NOMO-1 treated with DMSO at 0.1 percent for 48 hours (cell line): ENCODE data around the gene TCAIM.
"Not testable (repeated sequence)": the region's sequence is repeated elsewhere in the genome, so short reads cannot be mapped to it uniquely, and the experiment has no call there.

ENCODE experiments used
- DNase-seq: peaks from one replicate; lab custom pipeline; 2025; ENCODE audit not compliant: unreplicated experiment; lab: John Stamatoyannopoulos, UW

Gene TCAIM

DNA sequence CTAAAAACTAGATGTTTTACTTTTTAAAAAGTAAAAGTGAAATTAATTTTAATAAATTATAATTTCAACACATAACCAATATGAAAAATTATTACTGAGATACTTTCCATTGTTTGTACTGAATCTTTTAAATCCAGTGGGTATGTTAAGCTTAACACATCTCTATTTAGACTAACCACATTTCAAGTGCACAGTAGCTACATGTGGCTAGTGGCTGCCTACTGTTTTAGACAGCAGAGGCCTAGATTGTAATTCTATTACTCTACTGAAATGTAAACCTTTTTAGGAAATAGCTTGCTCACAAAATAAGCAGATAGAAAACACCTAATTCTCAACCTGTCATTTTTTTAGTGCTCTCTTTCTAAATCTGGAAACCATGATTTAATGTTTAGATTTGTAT is 4.9 kb downstream of the TCAIM start:
- no peak for DNase-seq

DNA sequence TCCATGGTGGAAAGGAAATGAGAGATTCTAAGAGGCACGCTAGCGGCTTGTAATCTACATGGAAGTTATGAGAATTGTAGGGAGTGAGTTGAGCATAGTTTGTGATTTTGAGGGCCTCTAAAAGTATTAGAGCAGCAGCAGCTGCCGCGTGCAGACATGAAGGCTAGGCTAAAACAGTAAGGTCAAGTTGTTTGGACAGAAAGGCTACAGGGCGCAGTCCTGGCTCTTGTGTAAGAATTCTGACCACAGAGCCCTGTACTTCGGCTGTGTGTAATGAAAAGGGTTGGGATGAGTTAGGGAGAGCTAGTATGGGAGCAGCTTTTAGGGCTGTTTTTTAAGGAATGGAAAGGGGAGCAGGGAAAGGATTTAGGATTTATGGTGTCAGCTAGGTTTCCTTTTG is 8.0 kb downstream of the TCAIM start:
- not testable (repeated sequence) for DNase-seq

DNA sequence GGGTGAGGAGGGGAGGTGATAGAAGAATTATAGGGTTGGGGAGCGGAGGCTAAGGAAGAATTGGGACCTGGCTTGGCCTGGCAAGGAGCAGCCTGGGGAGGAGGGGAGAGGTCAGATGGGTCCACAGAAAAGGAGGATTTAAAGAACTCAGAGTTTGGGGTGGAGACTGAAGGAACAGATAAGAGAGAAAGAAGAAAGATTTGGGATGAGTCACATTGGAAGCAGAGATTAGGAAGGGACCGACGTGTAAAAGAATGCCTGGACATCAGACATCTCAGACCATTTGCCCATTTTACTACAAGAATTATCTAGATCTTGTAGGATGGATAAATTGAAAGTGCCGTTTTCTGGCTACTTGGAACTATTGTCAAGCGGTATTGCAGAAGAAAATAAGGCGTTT is 10.4 kb downstream of the TCAIM start:
- no peak for DNase-seq

DNA sequence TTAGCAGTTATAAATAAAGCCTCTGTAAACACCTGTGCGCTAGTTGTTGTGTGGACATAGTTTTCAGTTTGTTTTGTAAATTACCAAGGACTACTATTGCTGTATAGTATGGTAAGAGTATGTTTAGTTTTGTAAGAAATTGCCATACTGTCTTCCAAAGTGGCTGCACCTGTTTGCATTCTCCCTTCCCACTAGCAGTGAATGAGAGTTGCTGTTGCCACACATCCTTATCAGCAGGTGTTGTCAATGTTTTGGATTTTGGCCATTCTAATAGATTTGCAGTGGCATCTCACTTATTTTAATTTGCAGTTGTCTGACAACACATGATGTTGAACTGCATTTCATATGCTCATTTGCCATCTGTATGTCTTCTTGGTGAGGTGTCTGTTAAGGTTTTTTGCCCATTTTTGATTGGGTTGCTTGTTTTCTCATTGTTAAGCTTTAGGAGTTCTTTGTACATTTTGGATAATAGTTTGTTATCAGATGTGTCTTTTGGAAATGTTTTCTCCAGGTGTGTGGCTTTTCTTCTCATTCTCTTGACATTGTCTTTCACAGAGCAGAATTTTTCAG is 14.9 kb downstream of the TCAIM start:
- no peak for DNase-seq

DNA sequence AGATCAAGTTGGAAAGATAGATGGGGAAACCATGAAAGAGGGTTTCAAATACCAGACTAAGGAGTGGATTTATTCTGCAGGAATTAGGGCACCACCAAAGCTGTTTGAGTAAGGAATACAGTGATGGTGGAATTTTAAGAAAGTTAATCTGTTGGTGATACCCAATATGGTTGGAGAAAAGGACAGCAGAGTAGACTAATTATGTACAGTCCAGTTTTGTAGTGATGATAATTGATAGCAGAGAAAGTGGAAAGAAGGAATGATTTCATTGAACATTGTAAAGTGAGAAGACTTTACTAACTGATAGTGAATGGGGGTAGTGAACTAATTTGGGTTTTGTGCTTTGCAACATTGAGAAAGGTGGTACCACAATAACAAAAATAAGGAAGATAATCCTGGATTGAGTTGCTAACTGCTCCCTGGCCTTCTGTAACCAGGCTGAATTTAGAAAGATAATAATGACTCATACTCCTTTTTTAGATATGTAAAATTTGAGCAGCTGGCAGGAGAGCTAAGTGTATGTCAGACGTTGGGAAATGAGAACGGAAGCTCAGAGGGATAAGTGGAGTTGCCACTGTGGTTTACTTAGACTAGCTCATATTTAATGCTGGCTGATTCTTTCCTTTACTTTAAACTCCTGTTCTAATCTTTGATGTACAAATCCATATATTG is 16.9 kb downstream of the TCAIM start:
- DNase-seq = peak; percentile 93

DNA sequence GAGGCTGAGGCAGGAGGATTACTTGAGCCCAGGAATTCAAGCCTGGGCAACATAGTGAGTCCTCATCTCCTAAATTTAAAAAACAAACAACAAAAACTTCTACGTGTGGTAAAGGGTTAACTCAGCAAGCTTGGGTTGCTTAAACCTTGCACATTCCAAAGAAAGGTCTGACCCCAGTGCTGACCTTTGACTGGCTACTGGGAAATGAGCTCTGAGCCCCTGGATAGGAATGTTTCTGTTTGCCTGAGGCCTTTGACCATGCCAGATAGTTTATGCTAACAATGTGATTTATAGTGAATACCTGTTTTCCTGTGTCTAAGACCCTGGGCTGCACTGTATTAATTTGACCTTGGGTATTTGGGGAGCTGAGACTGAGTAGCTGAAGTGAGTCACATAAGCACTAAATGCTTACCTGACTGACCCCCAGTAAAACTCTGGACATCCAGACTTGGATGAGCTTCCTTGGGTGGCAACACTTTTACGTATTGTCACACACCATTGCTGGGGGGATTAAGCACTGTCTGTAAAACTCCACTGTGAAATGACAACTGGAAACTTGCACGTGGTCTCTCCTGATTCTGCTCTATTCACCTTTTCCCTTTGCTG is 20.7 kb downstream of the TCAIM start:
- no peak for DNase-seq

DNA sequence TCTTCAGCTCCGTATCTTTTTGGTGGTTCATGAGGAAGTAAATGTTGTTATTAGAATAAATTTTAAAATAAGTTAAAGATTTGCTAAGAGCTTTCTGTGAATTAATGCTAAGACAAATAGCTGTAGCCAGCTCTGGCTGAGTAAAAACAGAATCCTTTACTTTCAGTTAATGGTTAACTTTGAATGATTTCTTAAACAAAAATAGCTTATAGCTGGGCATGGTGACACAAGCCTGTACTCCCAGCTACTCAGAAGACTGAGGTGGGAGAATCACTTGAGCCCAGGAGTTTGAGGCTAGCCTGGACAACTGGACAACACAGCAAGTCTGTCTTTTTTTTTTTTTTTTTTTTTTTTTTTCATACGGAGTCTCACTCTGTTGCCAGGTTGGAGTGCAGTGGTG is 25.0 kb downstream of the TCAIM start:
- DNase-seq = no peak

DNA sequence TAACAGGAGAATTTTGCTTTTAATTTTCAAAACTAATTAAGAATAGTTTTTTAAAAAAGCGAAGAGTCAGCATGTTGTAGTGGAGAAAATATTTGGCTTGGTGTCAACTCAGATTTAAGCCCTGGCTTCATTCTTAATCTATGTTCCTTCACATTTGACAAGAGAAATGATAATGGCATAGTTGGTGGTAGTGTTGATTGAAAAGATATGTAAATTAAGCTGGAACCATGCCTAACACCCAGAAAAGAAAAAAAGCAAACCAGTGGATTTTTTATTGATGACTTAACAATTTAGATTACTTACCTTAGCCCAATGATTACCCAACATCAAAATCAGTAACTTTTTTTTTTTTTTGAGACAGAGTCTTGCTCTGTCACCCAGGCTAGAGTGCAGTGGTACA is 27.4 kb downstream of the TCAIM start:
- DNase-seq = no peak

DNA sequence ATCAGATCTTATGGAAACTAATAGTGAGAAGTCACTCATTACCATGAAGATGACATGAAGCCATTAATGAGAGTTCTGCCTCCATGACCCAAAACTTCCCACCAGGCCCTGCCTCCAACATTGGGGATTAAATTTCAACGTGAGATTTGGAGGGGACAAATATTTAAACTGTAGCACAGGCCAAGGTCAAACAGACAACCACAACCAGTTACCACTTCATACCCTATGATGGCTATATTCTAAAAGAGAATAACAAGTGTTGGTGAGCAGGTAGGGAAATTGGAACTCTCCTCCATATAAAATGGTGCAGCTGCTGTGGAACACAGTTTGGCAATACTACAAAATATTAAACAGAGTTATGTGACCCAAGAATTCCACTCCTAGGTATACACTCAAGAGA is 36.9 kb downstream of the TCAIM start:
- DNase-seq = no peak

DNA sequence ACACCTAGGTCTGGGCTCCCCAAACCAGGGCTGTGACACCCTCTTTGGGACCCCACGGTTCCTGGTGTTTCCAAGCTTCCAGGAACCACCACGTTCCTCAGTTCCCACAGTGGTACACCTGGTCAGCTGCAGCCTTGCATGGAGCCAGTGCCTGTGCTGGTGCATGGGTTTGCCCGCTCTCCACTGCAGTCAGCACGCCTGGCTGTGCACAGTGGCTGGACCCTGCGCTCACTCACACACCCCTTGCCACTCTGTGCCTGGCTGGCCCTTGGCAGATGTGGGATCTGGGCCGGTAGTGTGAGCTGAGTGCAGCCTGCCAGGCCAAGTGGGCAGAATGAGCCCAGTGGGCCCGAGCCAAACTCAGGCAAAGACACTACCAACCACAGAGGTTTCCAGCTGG is 48.8 kb downstream of the TCAIM start:
- DNase-seq = no peak

DNA sequence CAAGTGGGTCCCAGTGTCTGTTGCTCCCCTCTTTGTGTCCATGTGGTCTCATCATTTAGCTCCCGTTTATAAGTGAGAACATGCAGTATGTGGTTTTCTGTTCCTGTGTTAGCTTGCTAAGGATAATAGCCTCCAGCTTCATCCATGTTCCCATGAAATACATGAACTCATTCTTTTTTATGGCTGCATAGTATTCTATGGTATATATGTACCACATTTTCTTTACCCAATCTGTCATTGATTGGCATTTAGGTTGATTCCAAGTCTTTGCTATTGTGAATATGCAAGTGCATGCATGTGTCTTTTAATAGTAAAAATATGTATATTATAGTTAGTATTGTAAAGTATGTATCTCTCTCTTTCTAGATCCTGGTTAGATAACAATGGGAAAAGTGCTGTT is 53.9 kb downstream of the TCAIM start:
- no peak for DNase-seq

DNA sequence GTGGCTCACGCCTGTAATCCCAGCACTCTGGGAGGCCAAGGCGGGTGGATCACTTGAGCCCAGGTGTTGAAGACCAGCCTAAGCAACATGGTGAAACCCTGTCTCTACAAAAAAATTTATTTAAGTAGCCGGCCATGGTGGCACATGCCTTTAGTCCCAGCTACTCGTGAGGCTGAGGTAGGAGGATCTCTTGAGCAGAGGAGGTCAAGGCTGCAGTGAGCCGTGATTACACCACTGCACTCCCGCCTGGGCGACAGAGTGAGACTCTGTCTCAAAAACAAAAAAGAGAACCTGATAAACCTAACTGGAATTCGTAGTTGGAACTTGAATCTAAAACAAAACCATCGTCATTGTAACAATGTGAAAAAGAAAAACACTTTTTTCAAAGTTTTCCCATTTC is 57.1 kb downstream of the TCAIM start:
- no peak for DNase-seq

DNA sequence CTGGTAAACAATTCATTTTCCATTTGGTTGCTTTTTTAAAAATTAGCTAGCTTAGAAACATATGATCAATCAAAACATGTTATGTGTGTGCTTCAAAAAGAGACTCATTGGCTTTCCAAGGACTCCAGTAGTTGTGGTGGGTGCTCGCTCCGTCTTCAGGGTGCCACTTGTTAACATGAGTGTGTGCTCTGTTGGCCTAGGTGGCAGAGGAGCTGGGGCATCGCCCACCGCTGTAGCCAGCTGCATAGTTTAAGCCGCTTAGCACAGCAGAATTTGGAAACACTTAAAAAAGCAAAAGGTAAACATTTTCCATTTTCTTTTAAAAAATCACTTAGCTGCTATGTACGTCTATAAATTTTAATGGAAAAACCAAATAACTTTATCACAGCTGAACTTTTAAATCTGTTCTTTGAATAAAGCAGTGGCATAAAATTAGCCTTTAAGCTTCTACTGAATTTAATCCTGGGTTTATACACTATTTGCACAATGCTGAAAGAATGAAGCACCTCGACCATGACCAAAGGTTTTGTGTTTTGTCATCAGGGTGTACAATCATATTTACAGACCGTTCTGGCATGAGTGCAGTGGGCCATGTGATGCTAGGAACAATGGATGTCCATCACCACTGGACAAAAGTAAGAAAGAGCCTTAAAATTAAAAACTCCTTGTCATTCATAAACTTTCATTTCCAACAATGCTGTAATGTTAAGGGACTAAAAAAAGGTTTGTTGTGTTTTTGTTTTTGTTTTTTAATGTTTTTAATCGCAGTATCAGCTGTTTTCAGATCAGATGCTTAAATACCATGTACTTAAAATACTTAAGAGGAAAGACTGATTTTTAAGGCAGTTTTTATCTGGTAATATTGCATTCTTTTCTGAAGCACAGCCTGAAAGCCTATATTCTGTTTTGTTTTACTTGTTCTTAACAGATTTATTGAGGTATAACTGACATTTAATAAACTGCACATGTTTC is 57.9 kb downstream of the TCAIM start:
- DNase-seq = no peak

DNA sequence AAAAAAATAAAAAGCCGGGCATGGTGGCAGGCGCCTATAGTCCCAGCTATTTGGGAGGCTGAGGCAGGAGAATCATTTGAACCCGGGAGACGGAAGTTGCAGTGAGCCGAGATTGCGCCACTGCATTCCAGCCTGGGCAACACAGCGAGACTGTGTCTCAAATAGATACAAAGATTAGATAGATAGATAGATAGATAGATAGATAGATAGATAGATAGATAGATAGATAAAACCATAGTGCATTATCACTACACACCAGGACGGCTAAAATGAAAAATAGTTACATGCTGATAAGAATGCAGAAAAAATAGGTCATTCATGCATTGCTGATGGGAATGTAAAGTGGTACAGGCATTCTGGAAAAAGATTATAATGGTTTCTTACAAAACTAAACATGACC is 59.7 kb downstream of the TCAIM start:
- not testable (repeated sequence) for DNase-seq

DNA sequence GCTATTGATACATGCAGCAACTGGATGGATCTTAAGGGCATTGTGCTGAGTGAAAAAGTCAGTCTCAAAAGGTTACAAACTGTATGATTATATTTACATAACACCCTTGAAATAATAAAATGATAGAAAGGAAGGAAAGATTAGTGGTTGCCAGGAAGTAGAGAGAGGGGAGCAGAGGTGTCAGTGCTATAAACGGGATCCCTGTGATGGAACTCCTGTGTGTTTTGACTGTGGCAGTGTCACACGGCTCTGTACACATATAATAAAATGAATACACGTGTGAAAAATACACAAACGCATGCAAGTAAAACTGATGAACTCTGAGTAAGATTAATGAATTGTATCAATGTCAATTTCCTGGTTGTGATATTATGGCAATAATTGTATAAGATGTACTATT is 60.3 kb downstream of the TCAIM start:
- no peak for DNase-seq

DNA sequence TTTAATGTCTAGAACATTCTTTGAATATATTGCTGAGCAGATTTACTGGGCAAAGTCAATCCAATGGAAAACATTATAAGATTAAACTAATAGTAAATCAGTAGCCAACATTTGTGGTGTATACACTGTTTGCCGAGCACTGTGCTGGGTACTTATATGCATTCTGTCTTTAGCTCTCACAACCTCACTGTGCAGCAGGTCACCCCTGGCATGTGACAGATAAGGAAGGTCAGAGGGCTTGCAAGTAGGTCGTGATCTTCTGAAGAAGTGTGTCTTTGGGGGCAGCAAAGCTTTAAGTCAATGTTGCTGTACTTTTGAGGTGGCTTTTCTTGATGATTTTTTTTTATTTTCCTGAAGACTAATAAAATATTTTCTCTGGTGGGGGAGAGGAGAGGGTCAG is 62.2 kb downstream of the TCAIM start:
- no peak for DNase-seq

DNA sequence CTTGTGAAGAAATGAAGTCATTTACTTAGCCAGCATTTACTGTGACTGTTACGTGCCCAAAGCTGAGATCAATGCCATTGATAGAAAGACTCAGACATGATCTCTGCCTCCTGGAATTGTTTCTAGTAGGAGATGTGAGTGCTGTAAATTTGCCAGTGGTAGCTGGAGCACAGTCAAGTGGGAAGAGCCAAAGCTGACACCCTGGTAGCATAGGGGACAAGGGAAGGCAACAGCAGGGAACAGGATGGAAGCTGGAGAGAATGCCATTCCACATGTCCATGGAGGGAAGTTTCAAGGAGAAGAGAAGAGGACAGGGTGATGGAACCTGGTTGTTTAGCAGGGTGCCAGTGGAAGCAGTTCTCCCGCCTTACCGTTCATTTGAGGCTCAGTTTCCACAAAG is 64.0 kb downstream of the TCAIM start:
- no peak for DNase-seq

DNA sequence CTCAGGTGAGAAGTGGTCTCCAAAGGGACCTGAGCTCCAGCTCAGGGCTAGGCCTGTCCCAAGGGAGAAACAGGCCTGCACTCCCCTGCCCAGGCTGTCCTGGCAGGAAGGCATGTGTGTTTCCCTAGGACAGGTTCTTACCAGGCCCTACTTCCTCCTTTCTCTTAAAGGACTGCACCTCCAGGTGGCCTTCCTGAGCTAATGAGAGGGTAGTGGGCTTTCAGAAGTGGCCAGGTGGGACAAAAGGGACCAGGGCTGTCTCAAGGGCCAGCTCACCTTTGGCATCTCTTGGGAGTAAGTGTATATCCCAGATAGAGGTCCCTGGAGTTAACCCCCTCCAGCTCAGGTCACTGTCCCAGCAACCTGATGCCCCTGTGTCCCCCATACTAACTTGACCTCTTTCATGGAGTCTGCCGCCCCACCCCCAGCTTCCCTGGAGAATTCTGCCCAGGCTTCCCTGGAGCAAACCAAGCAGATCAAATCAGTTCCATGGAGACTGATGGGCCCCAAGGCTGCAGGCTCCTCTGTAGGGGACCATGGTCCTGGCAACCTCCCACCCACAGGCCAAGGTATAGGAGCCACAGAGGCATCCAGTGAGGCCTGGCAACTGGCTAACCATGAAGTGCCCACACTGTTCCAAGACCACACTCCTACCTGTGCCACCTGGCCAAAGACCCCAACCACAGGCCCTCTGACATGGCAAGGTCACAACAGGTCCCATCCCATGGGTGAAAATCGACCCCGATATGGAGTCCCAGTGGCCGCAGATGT is 71.3 kb downstream of the TCAIM start:
- no peak for DNase-seq

DNA sequence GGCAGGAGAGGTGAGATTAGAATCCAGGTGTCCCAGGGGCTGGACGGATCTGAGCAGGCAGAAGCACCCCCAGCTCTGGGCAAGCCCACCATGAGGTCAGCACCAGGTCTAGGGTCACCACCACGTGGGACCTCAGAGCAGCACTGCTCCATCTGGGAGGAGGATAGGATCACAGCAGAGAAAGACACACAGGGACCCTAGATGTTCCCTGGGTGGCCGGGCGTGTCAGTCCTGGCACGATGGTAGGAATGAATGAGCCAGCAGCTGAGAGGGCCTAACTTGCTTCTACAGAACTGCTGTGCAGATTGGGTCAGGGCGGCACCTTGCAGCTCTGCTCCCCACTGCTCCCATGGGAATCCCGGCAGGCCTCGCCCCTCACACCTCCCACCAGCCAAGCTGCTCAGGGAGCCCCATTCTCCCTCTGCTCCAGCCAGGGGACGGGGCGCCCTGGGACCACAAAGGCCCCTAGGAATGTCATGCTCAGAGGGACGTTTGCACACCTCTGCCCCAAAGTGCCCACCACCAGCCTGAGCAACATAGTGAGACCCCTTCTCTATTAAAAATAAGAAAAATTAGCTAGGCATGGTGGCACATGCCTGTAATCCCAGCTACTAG is 72.6 kb downstream of the TCAIM start:
- DNase-seq = no peak

DNA sequence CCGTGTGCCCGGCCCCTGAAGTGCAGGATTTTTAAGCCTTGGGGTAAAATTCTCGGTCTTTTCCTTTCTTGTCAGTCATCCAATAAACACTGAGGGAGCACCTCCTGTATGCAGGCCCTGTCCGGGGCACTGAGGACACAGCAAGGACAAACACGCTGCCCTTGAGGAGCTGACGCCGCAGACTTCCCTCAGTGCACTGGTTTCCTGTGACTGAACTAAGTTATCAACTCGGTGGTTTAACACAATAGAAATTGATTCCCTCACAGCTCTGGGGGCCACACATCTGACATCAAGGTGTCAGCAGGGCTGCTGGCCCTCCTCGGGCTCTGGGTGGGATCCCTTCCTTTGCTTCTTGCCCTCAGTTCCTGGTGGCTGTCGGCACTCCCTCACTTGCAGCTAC is 73.8 kb downstream of the TCAIM start:
- no peak for DNase-seq
